Spinal cord (tissue), 10 donors: ENCODE measurements around the gene PRDM12. TPM values are rescaled to one million over a fixed set of nuclear protein-coding genes. Genes with fewer than 3 reads are reported as not detected.

Experiments
- DNase-seq, 6 donors: peaks; one replicate each; pipeline versions ENCODE4 v3.0.0 to v3.0.0-alpha.2; 2013 to 2015; ENCODE audit warnings: low spot score in 6 of 6, low read depth in 4 of 6
- H3K27ac ChIP-seq: one replicate; pipeline ENCODE4 v1.5.1; 2013; ENCODE audit warnings: low read depth, low read length, control low read depth
- H3K27me3 ChIP-seq: one replicate; pipeline ENCODE4 v1.6.1; 2013; ENCODE audit warnings: low read length; ENCODE audit not compliant: control insufficient read depth, insufficient read depth
- H3K36me3 ChIP-seq: one replicate; pipeline ENCODE4 v1.6.1; 2013; ENCODE audit warnings: low read length; ENCODE audit not compliant: control insufficient read depth, insufficient read depth
- H3K4me1 ChIP-seq: one replicate; pipeline ENCODE4 v1.6.1; 2013; ENCODE audit warnings: low read length; ENCODE audit not compliant: control insufficient read depth, insufficient read depth
- H3K4me3 ChIP-seq: one replicate; pipeline ENCODE4 v1.5.1; 2013; ENCODE audit warnings: low read depth, low read length, control low read depth
- H3K9me3 ChIP-seq: one replicate; pipeline ENCODE4 v1.6.1; 2013; ENCODE audit warnings: low read length; ENCODE audit not compliant: control insufficient read depth, insufficient read depth
- WGBS: methylation state at CpG from one replicate; pipeline ENCODE4 v1.1.5; 2013; ENCODE audit warnings: missing lambda C conversion rate; ENCODE audit not compliant: insufficient coverage; 5-methylcytosine and 5-hydroxymethylcytosine counted together
- polyA plus RNA-seq, 2 donors: library from polyadenylated mRNA; unstranded; fragments of 120-200 nt; gene quantifications; one replicate each; pipeline ENCODE4 v1.2.1, GENCODE V29; 2013; ENCODE audit not compliant: insufficient read length in 2 of 2
- total RNA-seq, 2 donors: library from RNA; depleted of rRNA in 1 of 2; stranded (reverse); fragments of 120-200 nt in 1 of 2; fragments of >200 nt in 1 of 2; gene quantifications; one replicate each; pipeline versions ENCODE4 v1.2.3 to v1.2.4, GENCODE V29; 2013 to 2014
- donor health status: healthy.

The PRDM12 gene
- total and polyA plus RNA-seq, 4 donors: 0.11 to 2.4 (median 0.69) TPM

GRCh38 chr9:130696139-130696650, 31.8 kb downstream of the PRDM12 start:
- Histone ChIP-seq H3K27me3 (no peaks in the 10 kb centered on the region), H3K4me3 (no peak overlapping the region), H3K27ac (no peak overlapping the region), H3K36me3 (peaks cover 53% of the 10 kb centered on the region), H3K4me1 (peaks cover 26% of the 10 kb centered on the region), H3K9me3 (no peaks in the 10 kb centered on the region)
- no peak for DNase-seq
- 88% methylated on average over 3 of the region's 4 CpGs for WGBS

GRCh38 chr9:130696996-130697395, 32.6 kb downstream of the PRDM12 start:
- WGBS: 86% methylated on average over 8 of the region's 8 CpGs
- no peak for DNase-seq
- Histone ChIP-seq H3K4me3 (no peak overlapping the region), H3K4me1 (peaks cover 28% of the 10 kb centered on the region), H3K9me3 (no peaks in the 10 kb centered on the region), H3K36me3 (peaks cover 59% of the 10 kb centered on the region), H3K27ac (no peak overlapping the region), H3K27me3 (no peaks in the 10 kb centered on the region)

GRCh38 chr9:130698514-130698913, 34.1 kb downstream of the PRDM12 start:
- Histone ChIP-seq H3K27me3 (no peaks in the 10 kb centered on the region), H3K4me1 (peaks cover 16% of the 10 kb centered on the region), H3K4me3 (no peak overlapping the region), H3K9me3 (no peaks in the 10 kb centered on the region), H3K36me3 (peaks cover 72% of the 10 kb centered on the region), H3K27ac (no peak overlapping the region)
- WGBS: 79% methylated on average over 3 of the region's 3 CpGs
- no peak for DNase-seq

- H3K27ac ChIP-seq: no peak overlapping the region
- H3K36me3 ChIP-seq: peaks cover 77% of the 10 kb centered on the region
- H3K4me1 ChIP-seq: peaks cover 19% of the 10 kb centered on the region
These were observed 34.7 kb downstream of the PRDM12 start for GRCh38 chr9:130699047-130699446.

GRCh38 chr9:130701059-130702022, 36.9 kb downstream of the PRDM12 start:
- no peaks in the 10 kb centered on the region for H3K27me3 ChIP-seq
- H3K9me3 ChIP-seq: no peaks in the 10 kb centered on the region
- 29% methylated on average over 5 of the region's 13 CpGs for WGBS
- H3K36me3 ChIP-seq: peaks cover 74% of the 10 kb centered on the region
- no peak overlapping the region for H3K4me3 ChIP-seq
- peak overlapping the region; percentile 22 for H3K27ac ChIP-seq
- peaks cover 10% of the 10 kb centered on the region for H3K4me1 ChIP-seq
- peak in 2 of 6 donors; percentile 79 to 89 for DNase-seq

More at GRCh38 chr9:130699047-130699446, 34.7 kb downstream of the PRDM12 start:
- DNase-seq: no peak
- no peaks in the 10 kb centered on the region for H3K9me3 ChIP-seq
- H3K27me3 ChIP-seq: no peaks in the 10 kb centered on the region
- H3K4me3 ChIP-seq: no peak overlapping the region
- 100% methylated on average over 2 of the region's 2 CpGs for whole genome bisulfite sequencing

GRCh38 chr9:130703501-130703900, 39.1 kb downstream of the PRDM12 start:
- Histone ChIP-seq H3K4me1 (peaks cover 10% of the 10 kb centered on the region), H3K9me3 (no peaks in the 10 kb centered on the region), H3K36me3 (peaks cover 61% of the 10 kb centered on the region), H3K27me3 (no peaks in the 10 kb centered on the region), H3K4me3 (no peak overlapping the region), H3K27ac (peak overlapping the region; percentile 52)
- 83% methylated on average over 6 of the region's 7 CpGs for WGBS
- peak in 1 of 6 donors; percentile 63 for DNase-seq

GRCh38 chr9:130707225-130707976, 43.0 kb downstream of the PRDM12 start:
- 86% methylated on average over 2 of the region's 9 CpGs for WGBS
- H3K27me3 ChIP-seq: no peaks in the 10 kb centered on the region

GRCh38 chr9:130710822-130711352, 46.5 kb downstream of the PRDM12 start:
- Histone ChIP-seq H3K27me3 (no peaks in the 10 kb centered on the region), H3K4me3 (no peak overlapping the region), H3K4me1 (peaks cover 14% of the 10 kb centered on the region), H3K27ac (no peak overlapping the region), H3K36me3 (peaks cover 5% of the 10 kb centered on the region), H3K9me3 (no peaks in the 10 kb centered on the region)
- 97% methylated on average over 5 of the region's 8 CpGs for WGBS
- no peak for DNase-seq

More at GRCh38 chr9:130707225-130707976, 43.0 kb downstream of the PRDM12 start:
- H3K36me3 ChIP-seq: peaks cover 29% of the 10 kb centered on the region
- no peaks in the 10 kb centered on the region for H3K9me3 ChIP-seq
- peaks cover 7% of the 10 kb centered on the region for H3K4me1 ChIP-seq
- H3K4me3 ChIP-seq: no peak overlapping the region
- H3K27ac ChIP-seq: no peak overlapping the region
- peak in 4 of 6 donors; percentile 59 to 92 (median 75) for DNase-seq

- Histone ChIP-seq H3K36me3 (peaks cover 3% of the 10 kb centered on the region), H3K27me3 (no peaks in the 10 kb centered on the region), H3K27ac (no peak overlapping the region), H3K9me3 (no peaks in the 10 kb centered on the region), H3K4me1 (peaks cover 17% of the 10 kb centered on the region), H3K4me3 (no peak overlapping the region)
- no peak for DNase-seq
- 91% methylated on average over 6 of the region's 8 CpGs for WGBS
These were observed 47.1 kb downstream of the PRDM12 start for GRCh38 chr9:130711469-130711868.
